ENCODE data around the gene TBC1D9.

- no peak for TF ChIP-seq CTCF (conservative IDR thresholded peaks at IDR 0.05; ENCODE audit: low read length)
- TF ChIP-seq EZH2phosphoT487 (IDR thresholded peaks at IDR 0.05; ENCODE audit: borderline replicate concordance, low read depth, low read length): no peak
These were observed 51.7 kb downstream of the TBC1D9 start for GRCh38 chr4:140704392-140704960.
